SK-N-SH (cell line): ENCODE data around the gene DNAL4. TPM values are rescaled to one million over a fixed set of nuclear protein-coding genes. Genes with fewer than 3 reads are reported as not detected.

Experiments
- CTCF ChIA-PET: fragments of 300-600, 350-600 bp; formaldehyde crosslinking; extraction: SDS; loops from one replicate; lab custom pipeline; 2021; lab: Yijun Ruan, JAX
- POLR2A ChIA-PET: fragments of 350-600 bp; sonication (Branson Sonifier 250); formaldehyde crosslinking; extraction: SDS; loops from one replicate; lab custom pipeline; 2020; ENCODE audit warnings: antibody characterized with exemption, inconsistent platforms; lab: Yijun Ruan, JAX
- DNase-seq: peaks from one replicate; pipeline ENCODE4 v3.0.0; 2012
- H2AFZ ChIP-seq: fragments of 200-600 bp; sonication (generic); 2 replicates; pipeline ENCODE4 v1.8.1; 2016; ENCODE audit warnings: antibody characterized with exemption, mild to moderate bottlenecking, low read depth
- H3F3A ChIP-seq: fragments of 200-600 bp; sonication (generic); replicated peaks from 2 replicates; pipeline ENCODE3; 2016; ENCODE audit warnings: antibody characterized with exemption, mild to moderate bottlenecking; ENCODE audit not compliant: insufficient read depth
- H3K27ac ChIP-seq, 2 experiments: fragments of 200-500 bp in 1 of 2; fragments of 200-600 bp in 1 of 2; sonication (Bioruptor generic) in 1 of 2; sonication (generic), shearing (Covaris generic) in 1 of 2; 2 replicates each; pipeline versions ENCODE4 v1.5.1 to v1.6.1; 2014 to 2016; ENCODE audit warnings: low read depth in 2 of 2, inconsistent platforms in 1 of 2, low read length in 1 of 2, mild to moderate bottlenecking in 1 of 2, mixed read lengths in 1 of 2
- H3K27me3 ChIP-seq: fragments of 200-600 bp; sonication (generic), shearing (Covaris generic); 2 replicates; pipeline ENCODE4 v1.6.1; 2016; ENCODE audit warnings: mixed run types; ENCODE audit not compliant: insufficient read depth
- H3K36me3 ChIP-seq, 2 experiments: fragments of 200-500 bp in 1 of 2; fragments of 200-600 bp in 1 of 2; sonication (Bioruptor generic) in 1 of 2; sonication (generic) in 1 of 2; replicated peaks in 1 of 2; 2 replicates each; pipeline versions ENCODE3 to v1.5.1; 2014 to 2016; ENCODE audit warnings: low read length in 1 of 2, mild to moderate bottlenecking in 1 of 2; ENCODE audit not compliant: insufficient read depth in 2 of 2, control insufficient read depth in 1 of 2
- H3K4me1 ChIP-seq, 2 experiments: fragments of 200-500 bp in 1 of 2; fragments of 200-600 bp in 1 of 2; sonication (Bioruptor generic) in 1 of 2; sonication (generic), shearing (Covaris generic) in 1 of 2; 2 replicates each; pipeline versions ENCODE4 v1.5.1 to v1.6.1; 2014 to 2016; ENCODE audit warnings: low read depth in 1 of 2, low read length in 1 of 2, mixed run types in 1 of 2; ENCODE audit not compliant: insufficient read depth in 2 of 2, control insufficient read depth in 1 of 2
- H3K4me2 ChIP-seq: fragments of 200-600 bp; sonication (generic), shearing (Covaris generic); 2 replicates; pipeline ENCODE4 v1.6.1; 2017; ENCODE audit warnings: mixed run types
- H3K4me3 ChIP-seq, 2 experiments: fragments of 200-500 bp in 1 of 2; fragments of 200-600 bp in 1 of 2; sonication (Bioruptor generic) in 1 of 2; sonication (generic), shearing (Covaris generic) in 1 of 2; 2 replicates each; pipeline versions ENCODE4 v1.5.1 to v1.8.1; 2014 to 2016; ENCODE audit warnings: low read depth in 2 of 2, inconsistent platforms in 1 of 2, low read length in 1 of 2, mild to moderate bottlenecking in 1 of 2, mixed read lengths in 1 of 2, moderate library complexity in 1 of 2
- H3K79me2 ChIP-seq: fragments of 200-600 bp; sonication (generic); 2 replicates; pipeline ENCODE4 v1.8.1; 2017; ENCODE audit warnings: mild to moderate bottlenecking; ENCODE audit not compliant: insufficient read depth
- H3K9ac ChIP-seq: fragments of 200-600 bp; sonication (generic); 2 replicates; pipeline ENCODE4 v1.6.1; 2017; ENCODE audit warnings: mixed run types
- H3K9me2 ChIP-seq: fragments of 200-600 bp; sonication (generic); 2 replicates; pipeline ENCODE4 v1.6.1; 2017; ENCODE audit warnings: mixed run types
- H3K9me3 ChIP-seq: fragments of 200-600 bp; sonication (generic); 2 replicates; pipeline ENCODE4 v1.6.1; 2017; ENCODE audit warnings: mixed run types, mild to moderate bottlenecking, moderate library complexity
- H4K20me1 ChIP-seq: fragments of 200-600 bp; sonication (generic); 2 replicates; pipeline ENCODE4 v1.6.1; 2017; ENCODE audit warnings: mild to moderate bottlenecking, mixed run types; ENCODE audit not compliant: insufficient read depth
- CTCF ChIP-seq: fragments of 200-600 bp; sonication (generic); IDR thresholded peaks from 2 replicates; pipeline ENCODE4 v1.6.1; 2017; ENCODE audit warnings: antibody characterized with exemption, mild to moderate bottlenecking, moderate library complexity
- ELF1 ChIP-seq: IDR thresholded peaks from 2 replicates; pipeline ENCODE4 v1.4.0; 2012
- FOSL2 ChIP-seq: IDR thresholded peaks from 2 replicates; pipeline ENCODE4 v1.4.0; 2012; ENCODE audit warnings: low read depth, mild to moderate bottlenecking, moderate library complexity, borderline replicate concordance
- FOXJ3 ChIP-seq: sonication (generic); formaldehyde crosslinking; IDR thresholded peaks from 2 replicates; pipeline ENCODE4 v1.5.1; 2020; ENCODE audit warnings: mild to moderate bottlenecking, missing genetic modification reagents
- GATA2 ChIP-seq: sonication (generic); formaldehyde crosslinking; IDR thresholded peaks from 2 replicates; pipeline ENCODE4 v1.5.0; 2020; ENCODE audit warnings: mild to moderate bottlenecking, missing genetic modification reagents
- IRF3 ChIP-seq: fragments of 150-350 bp; IDR thresholded peaks from 2 replicates; pipeline ENCODE4 v1.6.1; 2016; ENCODE audit warnings: mild to moderate bottlenecking, low read depth, low read length
- JUND ChIP-seq: IDR thresholded peaks from 2 replicates; pipeline ENCODE4 v1.4.0; 2012
- MAX ChIP-seq: IDR thresholded peaks from 2 replicates; pipeline ENCODE4 v1.4.0; 2012; ENCODE audit warnings: low read depth
- MEF2A ChIP-seq: IDR thresholded peaks from 2 replicates; pipeline ENCODE4 v1.4.0; 2012; ENCODE audit warnings: low read depth, borderline replicate concordance
- NFIC ChIP-seq: IDR thresholded peaks from 2 replicates; pipeline ENCODE4 v1.4.0; 2012; ENCODE audit warnings: borderline replicate concordance
- POLR2AphosphoS5 ChIP-seq: IDR thresholded peaks from 2 replicates; pipeline ENCODE4 v1.6.1; 2012; ENCODE audit warnings: low read depth, low read length
- RCOR1 ChIP-seq: fragments of 150-350 bp; IDR thresholded peaks from 2 replicates; pipeline ENCODE4 v1.6.1; 2017; ENCODE audit warnings: antibody characterized with exemption, low read length
- REST ChIP-seq: IDR thresholded peaks from 2 replicates; pipeline ENCODE4 v1.6.1; 2012; ENCODE audit warnings: mild to moderate bottlenecking, low read depth, low read length, moderate library complexity
- RFX5 ChIP-seq: IDR thresholded peaks from 2 replicates; pipeline ENCODE4 v1.6.1; 2012; ENCODE audit warnings: mild to moderate bottlenecking, improper control_type of control experiment, low read length
- RXRA ChIP-seq: IDR thresholded peaks from 2 replicates; pipeline ENCODE4 v1.4.0; 2012; ENCODE audit warnings: low read depth, mild to moderate bottlenecking, borderline replicate concordance
- TAF1 ChIP-seq: IDR thresholded peaks from 2 replicates; pipeline ENCODE4 v1.6.1; 2012; ENCODE audit warnings: low read depth, mild to moderate bottlenecking, low read length, moderate library complexity, borderline replicate concordance
- TCF12 ChIP-seq: IDR thresholded peaks from 2 replicates; pipeline ENCODE4 v1.4.0; 2012
- TEAD4 ChIP-seq: IDR thresholded peaks from 2 replicates; pipeline ENCODE4 v1.4.0; 2012; ENCODE audit warnings: mild to moderate bottlenecking, borderline replicate concordance; ENCODE audit not compliant: insufficient read depth
- YY1 ChIP-seq: IDR thresholded peaks from 2 replicates; pipeline ENCODE4 v1.4.0; 2012; ENCODE audit warnings: low read depth, mild to moderate bottlenecking
- WGBS: methylation state at CpG from one replicate; pipeline ENCODE4 v1.1.6; 2017; ENCODE audit warnings: low lambda C conversion rate; 5-methylcytosine and 5-hydroxymethylcytosine counted together
- polyA plus RNA-seq, 3 experiments: library from polyadenylated mRNA; depleted of rRNA; stranded (reverse); fragments of >200 nt; gene quantifications; 2 replicates each; pipeline ENCODE4 v1.2.3, GENCODE V29; 2012
- TF ChIP-seq, protein P1 (sequence below): IDR thresholded peaks from 2 replicates; pipeline ENCODE4 v1.4.0; 2012; ENCODE audit warnings: low read depth, borderline replicate concordance

The DNAL4 gene
- polyA plus RNA-seq, 1 of the 3 experiments (the other 2 are of a cell fraction) = 15.1 TPM

DNA sequence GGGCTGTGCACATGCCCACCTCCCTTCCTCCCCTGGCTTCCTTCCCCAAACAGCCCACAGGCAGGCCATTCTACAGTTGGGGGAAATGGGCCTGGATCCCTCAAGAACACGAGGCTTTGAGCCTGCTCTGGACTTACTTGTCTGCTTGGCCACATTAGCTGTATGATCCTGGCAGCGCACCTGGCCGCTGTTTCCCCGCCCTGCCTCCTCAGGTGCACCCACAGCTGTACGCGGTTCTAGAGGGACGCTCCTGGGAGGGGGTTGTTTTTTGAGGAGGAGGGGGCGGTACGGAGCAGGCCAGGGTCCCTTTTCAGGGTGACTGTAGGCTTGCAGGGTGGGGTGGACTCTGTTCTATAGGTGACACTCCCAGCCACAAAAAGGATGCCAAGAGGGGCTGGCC is 26.6 kb downstream of the DNAL4 start:
- H2AFZ ChIP-seq = no peak overlapping the region
- no peak overlapping the region for H3K27ac ChIP-seq
- H4K20me1 ChIP-seq = no peaks in the 10 kb centered on the region
- no CpG with 5 or more reads among the region's 9 CpGs for WGBS
- H3K4me2 ChIP-seq = no peak overlapping the region
- ChIA-PET CTCF (interaction anchor here (0.9 to 4.1 kb wide), 7 partner anchors 10 to 355 kb away, joined by 3 to 47 read pairs (median 5); partner anchors contain the start of gene NPTXR), POLR2A (no interaction called here)
- no peaks in the 10 kb centered on the region for H3K9me2 ChIP-seq
- no peak for TF ChIP-seq POLR2AphosphoS5
- no peak for TF ChIP-seq TAF1
- no peak for TF ChIP-seq RXRA
- TF ChIP-seq ELF1 = no peak
- no peak for TF ChIP-seq FOXJ3 (CRISPR knock-in tag)
- TF ChIP-seq TCF12 = no peak
- no peak for TF ChIP-seq GATA2 (CRISPR knock-in tag)
- TF ChIP-seq YY1 = no peak
- no peak for TF ChIP-seq MEF2A
- TF ChIP-seq CTCF = no peak
- TF ChIP-seq, protein P1, sequence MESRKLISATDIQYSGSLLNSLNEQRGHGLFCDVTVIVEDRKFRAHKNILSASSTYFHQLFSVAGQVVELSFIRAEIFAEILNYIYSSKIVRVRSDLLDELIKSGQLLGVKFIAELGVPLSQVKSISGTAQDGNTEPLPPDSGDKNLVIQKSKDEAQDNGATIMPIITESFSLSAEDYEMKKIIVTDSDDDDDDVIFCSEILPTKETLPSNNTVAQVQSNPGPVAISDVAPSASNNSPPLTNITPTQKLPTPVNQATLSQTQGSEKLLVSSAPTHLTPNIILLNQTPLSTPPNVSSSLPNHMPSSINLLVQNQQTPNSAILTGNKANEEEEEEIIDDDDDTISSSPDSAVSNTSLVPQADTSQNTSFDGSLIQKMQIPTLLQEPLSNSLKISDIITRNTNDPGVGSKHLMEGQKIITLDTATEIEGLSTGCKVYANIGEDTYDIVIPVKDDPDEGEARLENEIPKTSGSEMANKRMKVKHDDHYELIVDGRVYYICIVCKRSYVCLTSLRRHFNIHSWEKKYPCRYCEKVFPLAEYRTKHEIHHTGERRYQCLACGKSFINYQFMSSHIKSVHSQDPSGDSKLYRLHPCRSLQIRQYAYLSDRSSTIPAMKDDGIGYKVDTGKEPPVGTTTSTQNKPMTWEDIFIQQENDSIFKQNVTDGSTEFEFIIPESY = no peak
- TF ChIP-seq MAX = no peak
- TF ChIP-seq RFX5 = no peak
- TF ChIP-seq JUND = no peak
- no peak for TF ChIP-seq TEAD4
- no peak for TF ChIP-seq IRF3
- TF ChIP-seq RCOR1 = no peak
- TF ChIP-seq NFIC = no peak
- no peak for TF ChIP-seq REST
- no peak for TF ChIP-seq FOSL2
- no peaks in the 10 kb centered on the region for H3K9me3 ChIP-seq
- no peak overlapping the region for H3K4me3 ChIP-seq
- H3F3A ChIP-seq = no peaks in the 10 kb centered on the region
- H3K79me2 ChIP-seq = no peaks in the 10 kb centered on the region
- peaks cover 0 to 3% of the 10 kb centered on the region in 2 experiments; a peak in 1 of 4 replicates for H3K4me1 ChIP-seq
- no peaks in the 10 kb centered on the region for H3K27me3 ChIP-seq
- DNase-seq = no peak
- H3K36me3 ChIP-seq = no peaks in the 10 kb centered on the region
- no peak overlapping the region for H3K9ac ChIP-seq
